ENCODE results near the gene PPP2R1A. TPM values are rescaled to one million over a fixed set of nuclear protein-coding genes. Genes with fewer than 3 reads are reported as not detected.

Gene PPP2R1A
- total RNA-seq, result 100 to 1,000 TPM; 231 to 236 TPM

DNA sequence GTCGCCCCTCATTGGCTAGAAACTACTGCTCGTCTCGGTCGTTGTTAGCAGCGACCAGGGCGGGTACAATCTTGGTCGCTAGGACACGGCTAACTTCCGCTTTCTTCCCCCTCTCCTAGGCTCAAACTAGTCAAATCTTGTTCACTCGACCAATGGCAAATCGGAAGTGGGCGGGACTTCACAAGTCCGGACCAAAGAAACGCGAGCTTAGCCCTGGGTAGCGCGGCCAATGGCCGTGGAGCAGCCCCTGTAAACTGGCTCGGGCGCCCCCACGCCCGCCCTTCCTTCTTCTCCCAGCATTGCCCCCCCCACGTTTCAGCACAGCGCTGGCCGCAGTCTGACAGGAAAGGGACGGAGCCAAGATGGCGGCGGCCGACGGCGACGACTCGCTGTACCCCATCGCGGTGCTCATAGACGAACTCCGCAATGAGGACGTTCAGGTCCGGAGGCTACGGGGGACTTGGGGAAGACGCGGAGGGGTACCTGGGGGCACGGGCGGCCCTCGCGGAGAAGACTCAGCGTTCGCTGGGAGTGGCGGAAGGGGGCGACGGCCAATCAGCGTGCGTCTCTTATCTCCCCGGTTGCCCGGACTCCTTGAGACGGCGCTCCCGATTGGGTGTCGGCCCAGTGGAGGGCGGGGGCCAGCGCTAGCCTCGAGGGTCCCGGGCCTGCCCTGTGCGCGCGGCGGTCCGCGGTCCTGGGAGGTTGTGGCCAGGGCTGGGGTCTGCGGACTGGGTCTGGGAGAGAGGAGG, at the start of gene PPP2R1A:
Gene PPP2R1A (plus strand): TSS at position 318 of the 752 bp plus-strand sequence. CDS start 45 bp downstream, at position 363.
- POLR2A ChIA-PET, result interaction anchor here (0.6 to 1.8 kb wide), 6 partner anchors 8 to 141 kb away, joined by 3 to 24 read pairs (median 5); partner anchors contain the start of genes ZNF432, ZNF616 and ZNF836
- CTCF ChIA-PET, result interaction anchor here (0.7 to 1.6 kb wide), 4 partner anchors 47 to 1260 kb away, joined by 3 to 6 read pairs (median 4); partner anchors contain the start of gene ZNF616

DNA sequence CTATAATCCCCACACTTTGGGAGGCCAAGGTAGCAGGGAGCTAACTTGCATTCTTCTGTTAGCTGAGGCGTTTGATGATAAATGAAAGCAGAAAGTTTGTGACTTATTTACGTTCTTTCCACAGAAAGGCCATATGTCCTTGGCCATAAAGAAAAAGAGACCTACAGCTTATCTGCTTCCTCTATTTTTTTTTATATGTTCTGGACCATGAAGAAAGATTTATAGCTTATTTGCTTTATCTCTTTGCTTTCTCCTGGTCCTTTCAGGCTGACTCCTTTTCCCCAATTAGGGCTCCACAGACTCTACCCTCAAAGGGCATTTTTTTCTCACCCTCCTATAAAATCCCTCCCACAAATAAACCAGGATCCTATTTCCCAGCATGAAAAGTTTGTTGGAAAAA, 48.6 kb upstream of the PPP2R1A start:
- ChIA-PET POLR2A (interaction anchor here (2.1 kb wide), 1 partner anchor 48 kb away, joined by 24 read pairs; the partner anchor contains the start of gene PPP2R1A), CTCF (no interaction called here)

DNA sequence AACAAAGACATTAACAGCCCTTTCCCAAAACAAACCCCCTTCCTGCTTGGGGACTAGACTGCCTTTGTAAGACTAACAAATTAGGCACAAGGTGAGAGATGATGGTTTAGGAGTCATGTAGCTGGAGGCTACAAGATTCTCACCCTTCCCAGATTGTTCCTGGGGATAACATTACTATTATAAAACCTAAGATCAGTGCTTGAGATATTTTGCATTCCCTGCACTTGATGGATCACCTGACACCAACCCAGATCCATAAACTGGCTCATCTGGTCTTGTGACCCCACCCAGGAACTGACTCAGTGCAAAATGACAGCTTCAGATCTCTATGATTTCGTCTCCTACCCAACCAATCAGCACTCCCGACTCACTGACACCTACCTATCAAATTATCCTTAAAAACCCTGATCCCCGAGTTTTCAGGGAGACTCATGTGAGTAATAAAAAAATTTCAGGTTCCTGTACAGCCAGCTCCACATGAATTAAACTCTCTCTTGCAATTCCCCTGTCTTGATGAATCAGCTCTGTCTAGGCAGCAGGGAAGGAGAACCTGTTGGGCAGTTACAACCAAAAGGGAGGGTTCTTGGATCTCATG, 47.8 kb upstream of the PPP2R1A start:
- ChIA-PET CTCF (no interaction called here), POLR2A (no interaction called here)

DNA sequence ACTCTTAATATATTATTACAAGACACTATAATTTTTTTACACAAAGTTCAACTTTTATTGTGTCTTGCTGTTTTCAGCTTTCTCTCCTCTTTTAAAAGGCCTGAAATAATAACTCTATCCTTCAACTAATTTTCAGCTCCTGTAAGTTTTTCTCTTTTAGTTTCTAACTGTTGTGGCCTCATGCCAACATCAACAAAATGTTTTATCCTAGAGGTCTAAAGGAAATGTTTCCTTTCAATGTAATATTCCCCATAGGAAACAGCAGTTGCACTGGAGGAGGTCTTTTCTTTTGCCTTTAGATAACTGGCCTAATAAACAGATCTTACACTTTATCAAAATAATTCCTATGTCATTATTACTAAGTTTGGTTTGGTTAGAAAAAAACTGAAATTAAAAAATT, 41.6 kb upstream of the PPP2R1A start:
- CTCF ChIA-PET, result no interaction called here

DNA sequence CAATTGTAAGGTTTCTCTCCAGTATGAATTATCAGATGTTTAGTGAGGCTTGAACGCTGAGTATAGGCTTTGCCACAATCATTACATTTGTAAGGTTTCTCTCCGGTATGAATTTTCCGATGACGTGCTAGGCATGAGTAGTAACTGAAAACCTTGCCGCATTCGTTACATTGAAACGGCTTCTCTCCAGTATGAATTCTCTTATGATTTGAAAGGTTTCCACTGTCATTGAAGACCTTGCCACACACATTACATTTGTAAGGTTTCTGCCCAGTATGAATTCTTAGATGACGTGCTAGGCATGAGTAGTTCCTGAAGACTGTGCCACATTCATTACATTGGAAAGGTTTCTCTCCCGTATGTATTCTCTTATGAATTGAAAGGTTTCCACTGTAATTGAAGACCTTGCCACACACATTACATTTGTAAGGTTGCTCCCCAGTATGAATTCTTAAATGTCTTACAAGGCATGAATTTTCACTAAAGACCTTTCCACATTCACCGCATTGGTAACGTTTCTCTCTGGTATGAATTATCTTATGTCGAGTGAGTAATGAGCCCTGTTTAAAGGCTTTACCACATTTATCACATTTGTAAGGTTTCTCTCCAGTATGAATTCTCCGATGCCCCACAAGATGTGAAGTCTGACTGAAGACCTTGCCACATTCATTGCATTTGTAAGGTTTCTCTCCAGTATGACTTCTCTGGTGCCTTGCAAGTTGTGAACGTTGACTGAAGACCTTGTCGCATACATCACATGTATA, 34.1 kb upstream of the PPP2R1A start:
- ChIA-PET POLR2A (no interaction called here), CTCF (no interaction called here)

More for the DNA sequence above, 41.6 kb upstream of the PPP2R1A start:
- POLR2A ChIA-PET, result no interaction called here

DNA sequence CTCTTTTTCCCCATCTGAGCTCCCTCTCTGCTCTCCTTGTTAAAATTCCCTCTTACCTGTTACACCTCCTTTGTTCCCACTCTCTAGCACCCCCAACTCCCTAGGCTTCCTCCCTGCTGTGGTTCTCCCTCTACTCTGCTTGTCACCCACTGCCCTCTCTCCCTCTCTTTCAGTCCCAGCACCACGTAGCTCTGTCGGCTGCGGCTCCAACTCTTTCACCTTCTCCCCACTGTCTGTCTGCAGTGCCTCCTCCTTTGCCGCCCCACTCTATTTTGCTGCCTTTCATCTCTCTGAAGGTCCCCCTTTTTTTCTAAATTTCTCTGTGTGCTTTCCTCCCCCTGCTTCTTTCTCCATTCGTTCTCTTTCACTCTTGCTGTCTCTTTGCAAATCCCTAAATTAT, 19.5 kb upstream of the PPP2R1A start:
- ChIA-PET POLR2A (no interaction called here), CTCF (interaction anchor here (0.6 to 1.1 kb wide), 2 partner anchors 32 to 121 kb away, joined by 3 read pairs; no protein-coding TSS in a partner anchor)

DNA sequence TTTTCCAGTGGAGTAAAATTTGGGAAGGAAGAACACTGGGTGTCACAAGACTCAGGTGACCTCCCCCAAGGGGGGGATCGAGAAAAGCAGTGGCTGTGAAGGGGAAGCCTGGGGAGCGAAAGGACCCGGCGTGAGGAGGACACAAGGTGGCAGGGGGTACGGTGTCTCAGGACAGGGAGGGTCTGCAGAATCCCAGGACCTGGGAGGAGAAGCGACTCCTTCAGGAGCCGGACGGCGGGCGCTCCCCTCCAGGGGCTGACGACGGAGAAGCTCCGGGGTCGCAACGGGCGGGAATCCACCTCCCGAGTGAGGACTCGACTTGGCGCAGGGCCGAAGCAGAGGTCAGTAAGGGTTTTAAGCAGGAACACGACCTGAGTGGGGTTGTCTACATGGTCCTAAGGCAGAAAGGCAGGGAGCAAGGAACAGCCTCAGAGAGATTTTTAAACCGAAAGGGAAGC, 19.0 kb upstream of the PPP2R1A start:
- POLR2A ChIA-PET, result interaction anchor here (1.6 kb wide), 1 partner anchor 18 kb away, joined by 6 read pairs; no protein-coding TSS in a partner anchor
- CTCF ChIA-PET, result interaction anchor here (1.1 kb wide), 1 partner anchor 32 kb away, joined by 3 read pairs; no protein-coding TSS in a partner anchor

DNA sequence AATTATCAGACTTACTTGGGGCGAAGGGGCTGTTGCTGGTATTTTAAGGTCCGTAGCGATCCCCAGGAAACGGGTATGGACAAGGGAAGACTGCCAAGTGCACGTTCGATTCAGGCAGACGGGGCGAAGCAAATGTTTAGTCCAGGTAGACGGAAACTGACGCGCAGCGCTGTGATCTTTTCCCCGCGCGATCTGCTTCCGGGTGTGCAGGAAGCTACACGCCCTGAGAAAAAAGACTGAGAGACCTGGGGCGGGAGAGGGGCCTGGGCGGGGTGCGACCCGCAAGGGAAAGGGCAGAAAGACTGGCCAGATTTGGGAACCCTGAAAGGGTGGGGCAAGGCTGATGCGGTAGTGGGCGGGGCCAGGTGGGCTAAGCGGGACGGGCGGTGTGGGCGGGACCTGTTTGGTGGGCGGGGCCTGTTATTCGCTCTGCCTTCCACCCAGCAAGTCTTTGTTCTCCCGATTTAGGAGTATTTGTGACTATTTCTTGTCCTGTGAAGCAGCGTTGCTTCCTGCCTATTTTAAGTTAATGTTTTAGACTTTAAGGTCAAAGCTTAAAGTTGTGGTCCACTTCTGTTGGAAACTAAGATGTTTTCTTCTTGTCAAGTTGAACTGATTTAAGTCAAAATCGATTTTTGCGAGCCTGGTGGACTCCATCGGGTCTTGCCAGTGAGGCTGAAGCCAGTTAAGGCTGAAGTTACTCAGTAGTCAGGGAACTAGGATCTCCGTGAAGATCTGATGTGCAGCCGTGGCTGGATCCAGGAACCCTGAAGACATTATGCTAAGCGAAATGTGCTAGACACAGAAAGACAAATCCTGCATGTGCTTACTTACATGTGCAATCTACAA, 18.3 kb upstream of the PPP2R1A start, which contains the start of gene ZNF836:
Gene ZNF836 (minus strand): TSS at position 301 of the 849 bp plus-strand sequence. CDS start 3,549 bp downstream, outside the sequence.
- CTCF ChIA-PET, result interaction anchor here (0.6 to 1.9 kb wide), 5 partner anchors 33 to 616 kb away, joined by 3 to 6 read pairs (median 4); partner anchors contain the start of gene ZNF616
- POLR2A ChIA-PET, result interaction anchor here (1.6 kb wide), 1 partner anchor 18 kb away, joined by 6 read pairs; no protein-coding TSS in a partner anchor

DNA sequence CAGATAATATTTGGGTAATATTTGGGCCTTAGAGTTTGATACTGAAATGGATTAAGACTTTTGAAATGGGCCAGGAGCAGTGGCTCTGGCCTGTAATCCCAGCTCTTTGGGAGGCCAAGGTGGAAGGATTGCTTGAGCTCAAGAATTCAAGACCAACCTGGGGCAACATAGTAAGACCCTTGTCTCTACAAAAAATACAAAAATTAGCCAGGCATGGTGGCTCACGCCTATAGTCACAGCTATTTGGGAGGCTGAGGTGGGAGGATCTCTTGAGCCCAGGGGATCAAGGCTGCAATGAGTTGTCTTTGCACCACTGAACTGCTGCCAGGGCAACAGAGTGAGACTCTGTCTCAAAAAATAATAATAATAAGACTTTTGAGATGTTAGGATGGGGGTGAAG, 17.5 kb upstream of the PPP2R1A start:
- POLR2A ChIA-PET, result interaction anchor here (1.6 kb wide), 1 partner anchor 17 kb away, joined by 6 read pairs; no protein-coding TSS in a partner anchor
- CTCF ChIA-PET, result interaction anchor here (0.6 to 1.9 kb wide), 5 partner anchors 33 to 1021 kb away, joined by 3 to 6 read pairs (median 3); partner anchors contain the start of gene ZNF616

DNA sequence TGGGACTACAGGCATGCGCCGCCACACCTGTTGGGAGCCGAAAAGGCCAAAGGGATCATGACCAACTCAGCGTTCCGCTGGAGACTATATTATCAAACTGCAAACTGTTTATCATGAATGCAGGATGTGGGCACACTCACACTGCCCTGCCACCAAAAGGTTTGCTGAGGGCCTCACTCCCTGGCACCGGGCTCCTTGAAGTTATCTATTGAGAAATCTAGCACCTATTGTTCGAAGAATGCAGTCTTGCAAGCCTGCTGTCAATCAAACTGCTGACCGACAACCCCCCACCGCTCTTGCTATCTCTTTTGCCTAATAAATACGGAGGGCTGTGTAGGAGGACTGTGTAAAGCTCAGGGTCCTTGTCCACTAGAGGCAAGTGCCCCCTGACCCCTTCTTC, 13.3 kb upstream of the PPP2R1A start:
- POLR2A ChIA-PET, result no interaction called here
- CTCF ChIA-PET, result no interaction called here

DNA sequence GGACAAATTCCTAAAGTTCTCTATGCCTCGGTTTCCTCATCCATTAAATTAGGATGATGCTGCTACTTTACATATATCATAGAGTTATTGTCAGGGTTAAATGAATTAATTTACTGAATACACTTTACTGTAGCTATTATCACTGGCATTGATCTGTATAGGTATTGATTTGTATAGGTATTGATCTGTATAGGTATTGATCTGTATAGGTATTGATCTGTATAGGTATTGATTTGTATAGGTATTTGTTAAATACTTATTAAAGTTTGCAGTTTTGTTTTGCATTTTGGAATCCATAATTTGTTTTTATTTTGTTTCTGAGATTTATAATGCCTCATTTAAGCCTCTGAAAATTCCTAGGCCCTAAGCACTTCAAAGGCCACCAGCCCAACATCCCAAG, 2.4 kb upstream of the PPP2R1A start:
- ChIA-PET POLR2A (no interaction called here), CTCF (no interaction called here)

DNA sequence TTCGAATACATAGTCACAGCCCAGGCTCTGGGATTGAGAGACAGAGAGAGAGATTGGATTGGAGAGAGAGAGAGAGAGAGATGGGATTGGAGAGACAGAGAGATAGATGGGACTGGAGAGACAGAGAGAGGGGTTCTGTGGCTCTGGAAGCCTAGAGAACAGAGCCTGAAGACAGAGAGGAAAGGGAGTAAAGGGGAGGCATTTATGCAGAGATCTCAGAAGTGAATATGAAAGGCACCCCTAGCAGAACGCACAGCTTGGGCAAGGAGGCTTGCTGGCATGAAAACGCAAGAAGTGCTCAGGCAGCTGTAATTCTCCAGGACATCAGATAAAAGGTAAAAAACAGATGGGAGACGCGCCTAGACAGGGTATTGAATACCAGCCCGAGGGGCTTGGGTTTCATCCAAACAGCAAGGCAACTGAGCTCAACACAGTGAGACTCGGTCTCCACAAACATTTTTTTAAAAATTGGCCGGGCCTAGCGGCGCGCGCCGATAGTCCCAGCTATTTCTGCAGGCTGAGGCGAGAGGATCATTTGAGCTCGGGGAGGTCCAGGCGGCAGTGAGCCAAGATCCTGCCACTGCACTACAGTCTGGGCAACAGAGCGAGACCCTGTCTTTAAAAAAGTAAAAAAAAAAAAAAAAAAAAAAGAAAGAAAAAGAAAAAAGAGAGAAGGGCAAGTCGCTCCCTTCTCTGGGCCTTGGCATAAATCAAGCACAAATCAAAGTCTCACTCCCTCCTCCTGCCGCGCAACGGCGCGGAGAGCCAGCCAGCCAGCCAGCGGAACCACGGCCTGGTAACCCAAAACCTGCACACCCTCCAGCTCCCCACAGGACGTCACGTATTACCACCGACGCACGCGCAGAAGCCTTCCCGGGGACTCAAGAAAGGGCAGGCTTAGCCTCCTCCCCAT, 774 bp upstream of the PPP2R1A start:
- ChIA-PET POLR2A (interaction anchor here (0.6 to 1.8 kb wide), 7 partner anchors 9 to 140 kb away, joined by 3 to 24 read pairs (median 4); partner anchors contain the start of genes ZNF432, ZNF616 and ZNF836), CTCF (interaction anchor here (0.7 to 1.6 kb wide), 5 partner anchors 48 to 1259 kb away, joined by 3 to 6 read pairs (median 4); partner anchors contain the start of gene ZNF616)

DNA sequence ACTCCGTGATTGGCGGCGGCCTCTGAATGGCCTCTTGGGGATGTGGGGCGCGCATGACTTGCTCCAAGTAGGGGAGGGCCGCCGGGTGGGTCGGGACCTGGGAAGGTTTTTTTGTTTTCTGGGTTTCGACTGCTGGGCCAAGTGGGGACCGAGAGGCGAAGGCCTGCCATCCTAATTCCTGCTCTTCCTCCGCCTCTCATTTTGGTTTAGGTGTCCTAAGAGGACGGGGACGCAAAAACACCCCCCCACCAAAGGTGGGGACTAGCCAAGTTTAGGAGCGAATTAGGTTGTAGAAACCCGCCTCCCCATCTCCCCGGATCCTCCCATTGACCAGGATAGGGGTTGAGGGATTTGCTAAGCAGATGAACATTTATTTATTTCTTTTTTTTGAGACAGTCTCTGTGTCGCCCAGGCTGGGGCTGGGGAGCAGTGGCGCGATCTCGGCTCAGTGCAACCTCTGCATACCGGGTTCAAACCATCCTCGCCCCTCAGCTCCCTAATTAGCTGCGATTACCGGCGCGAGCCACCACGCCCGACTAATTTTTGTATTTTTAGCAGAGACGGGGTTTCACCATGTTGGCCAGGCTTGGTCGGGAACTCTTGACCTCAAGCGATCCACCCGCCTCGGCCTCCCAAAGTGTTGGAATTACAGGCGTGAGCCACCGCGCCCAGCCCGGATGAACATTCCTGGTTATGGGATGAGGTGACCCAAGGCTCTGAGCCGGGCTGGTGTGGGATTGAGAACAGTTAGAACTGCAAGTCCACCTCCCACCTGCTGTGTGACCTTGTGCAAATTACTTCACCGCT, 838 bp downstream of the PPP2R1A start:
- CTCF ChIA-PET, result no interaction called here
- POLR2A ChIA-PET, result no interaction called here

DNA sequence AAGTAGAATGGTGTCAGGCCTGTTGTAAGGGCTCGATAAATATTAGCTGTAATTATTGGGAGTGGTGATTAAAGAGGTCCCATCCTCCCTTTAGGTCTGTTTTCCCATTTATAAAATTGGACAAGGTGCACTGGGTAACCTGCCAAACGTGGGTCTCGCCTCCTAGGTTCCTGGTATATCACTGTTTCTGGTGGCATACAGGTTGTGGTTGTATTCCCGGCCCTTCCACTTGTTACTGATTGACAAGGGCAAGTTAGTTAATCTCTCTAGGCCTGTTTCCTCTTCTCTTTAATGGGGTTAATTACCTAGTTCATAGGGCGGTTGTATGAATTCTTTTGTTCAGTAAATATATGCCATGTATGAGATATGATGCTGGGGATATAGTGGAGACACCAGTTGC, 1.5 kb downstream of the PPP2R1A start:
- CTCF ChIA-PET, result no interaction called here

DNA sequence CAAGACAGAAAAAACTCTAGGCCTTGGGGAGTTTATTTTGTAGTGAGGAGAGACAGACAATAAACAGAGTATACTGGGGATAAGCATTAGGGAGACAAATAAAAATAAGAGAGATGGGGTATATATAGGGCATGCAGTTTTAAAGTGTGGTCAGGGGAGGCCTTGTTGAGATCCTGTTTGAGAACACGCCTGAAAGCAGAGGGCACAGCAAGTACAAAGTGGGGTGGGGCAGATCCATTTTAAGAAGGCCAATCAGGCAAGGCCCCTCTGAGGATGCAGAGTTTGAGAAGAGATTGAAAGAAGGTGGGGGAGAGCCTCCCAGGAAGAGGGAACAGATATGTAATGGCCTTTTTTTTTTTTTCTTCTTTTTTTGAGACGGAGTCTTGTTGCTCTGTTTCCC, 2.1 kb downstream of the PPP2R1A start:
- POLR2A ChIA-PET, result interaction anchor here (0.5 to 0.6 kb wide), 2 partner anchors 12 to 1009 kb away, joined by 3 read pairs; no protein-coding TSS in a partner anchor

More for the DNA sequence above, 1.5 kb downstream of the PPP2R1A start:
- POLR2A ChIA-PET, result no interaction called here

DNA sequence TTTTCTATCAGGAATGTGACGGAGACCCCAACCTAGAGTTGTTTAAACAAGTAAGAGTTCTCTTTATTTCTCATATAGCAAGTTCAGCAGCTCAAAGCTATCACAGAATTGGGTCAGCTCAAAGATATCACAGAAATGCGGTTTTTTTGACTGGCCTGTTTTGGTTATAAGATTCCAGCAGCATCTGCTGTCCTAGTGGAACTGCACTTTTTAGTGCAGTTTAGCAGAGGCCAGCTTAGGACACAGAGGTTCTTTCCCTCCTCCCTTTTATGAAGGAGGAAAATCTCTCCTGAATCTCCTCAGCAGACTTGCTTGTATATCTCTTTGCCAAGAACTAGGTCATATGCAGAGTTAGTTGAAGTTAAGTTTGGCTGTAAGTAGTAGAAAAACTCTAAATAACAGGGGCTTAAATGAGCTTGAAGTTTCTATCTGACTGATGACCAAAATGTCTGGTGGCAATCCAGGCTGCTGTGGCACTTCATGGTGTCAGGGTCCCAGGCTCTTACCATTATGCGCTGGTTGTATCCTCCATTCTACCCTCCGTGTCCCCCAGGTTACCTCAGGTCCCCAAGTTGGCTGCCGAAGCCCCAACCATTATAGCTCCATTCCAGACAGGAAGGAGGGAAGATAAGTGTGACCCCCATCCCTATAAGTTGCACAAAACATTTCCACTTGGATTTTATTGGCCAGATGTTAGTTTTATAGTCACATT, 6.6 kb downstream of the PPP2R1A start:
- ChIA-PET POLR2A (no interaction called here), CTCF (no interaction called here)

More for the DNA sequence above, 2.1 kb downstream of the PPP2R1A start:
- CTCF ChIA-PET, result no interaction called here

Data from activated CD8-positive, alpha-beta memory T cell treated with anti-CD3 and anti-CD28 coated beads for 36 hours (primary cell).